ENCODE results near the gene HACE1.

Gene HACE1

DNA sequence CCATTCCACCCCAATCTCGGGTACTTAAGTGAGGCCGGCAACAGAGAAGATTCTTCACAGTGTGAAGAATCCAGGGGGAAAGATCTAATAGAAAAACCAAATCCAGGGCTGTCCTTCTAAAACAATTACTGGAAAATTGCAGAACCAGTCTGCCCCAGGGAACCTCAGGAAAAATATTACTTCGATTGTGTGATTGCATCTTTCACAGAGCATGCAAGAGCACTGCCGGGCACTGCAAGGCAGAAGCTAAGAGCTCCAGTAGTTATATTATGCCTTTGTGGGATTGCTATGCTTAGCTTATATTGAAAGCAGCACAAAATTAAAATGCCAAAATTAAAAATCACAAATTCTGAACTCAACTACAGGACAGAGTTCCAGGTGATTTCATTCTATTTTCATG is 175.9 kb downstream of the HACE1 start:
- Histone ChIP-seq H3K27me3 (ENCODE audit: insufficient read depth, low read length, poor library complexity) (no peaks in the 10 kb centered on the region), H3K79me2 (ENCODE audit: insufficient read depth, low read length) (no peaks in the 10 kb centered on the region), H2AFZ (ENCODE audit: low read depth, low read length) (no peak overlapping the region), H3K4me3 (ENCODE audit: low read depth in 1 of 2, low read length in 2 of 2) (no peak overlapping the region), H3K4me2 (ENCODE audit: insufficient read depth, low read length) (no peak overlapping the region), H3K36me3 (ENCODE audit: insufficient read depth, low read length) (no peaks in the 10 kb centered on the region), H3K9ac (ENCODE audit: low read depth, low read length) (no peak overlapping the region), H3K9me3 (ENCODE audit: insufficient read depth, low read length, severe bottlenecking) (no peaks in the 10 kb centered on the region), H4K20me1 (ENCODE audit: insufficient read depth, low read length) (no peaks in the 10 kb centered on the region), H3K4me1 (ENCODE audit: insufficient read depth, low read length) (peaks cover 5% of the 10 kb centered on the region; the same call in 1 of the 2 replicates), H3K27ac (ENCODE audit: low read length) (no peak overlapping the region)
- no peak for DNase-seq
- no peak for ATAC-seq (ENCODE audit: insufficient read depth, low read depth)
- TF ChIP-seq EZH2 (IDR thresholded peaks at IDR 0.05; ENCODE audit: borderline replicate concordance, low read depth, low read length, severe bottlenecking): no peak
- TF ChIP-seq, protein P1, sequence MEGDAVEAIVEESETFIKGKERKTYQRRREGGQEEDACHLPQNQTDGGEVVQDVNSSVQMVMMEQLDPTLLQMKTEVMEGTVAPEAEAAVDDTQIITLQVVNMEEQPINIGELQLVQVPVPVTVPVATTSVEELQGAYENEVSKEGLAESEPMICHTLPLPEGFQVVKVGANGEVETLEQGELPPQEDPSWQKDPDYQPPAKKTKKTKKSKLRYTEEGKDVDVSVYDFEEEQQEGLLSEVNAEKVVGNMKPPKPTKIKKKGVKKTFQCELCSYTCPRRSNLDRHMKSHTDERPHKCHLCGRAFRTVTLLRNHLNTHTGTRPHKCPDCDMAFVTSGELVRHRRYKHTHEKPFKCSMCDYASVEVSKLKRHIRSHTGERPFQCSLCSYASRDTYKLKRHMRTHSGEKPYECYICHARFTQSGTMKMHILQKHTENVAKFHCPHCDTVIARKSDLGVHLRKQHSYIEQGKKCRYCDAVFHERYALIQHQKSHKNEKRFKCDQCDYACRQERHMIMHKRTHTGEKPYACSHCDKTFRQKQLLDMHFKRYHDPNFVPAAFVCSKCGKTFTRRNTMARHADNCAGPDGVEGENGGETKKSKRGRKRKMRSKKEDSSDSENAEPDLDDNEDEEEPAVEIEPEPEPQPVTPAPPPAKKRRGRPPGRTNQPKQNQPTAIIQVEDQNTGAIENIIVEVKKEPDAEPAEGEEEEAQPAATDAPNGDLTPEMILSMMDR (IDR thresholded peaks at IDR 0.05; ENCODE audit: borderline replicate concordance, extremely low read depth, low read length, poor library complexity, severe bottlenecking): no peak

DNA sequence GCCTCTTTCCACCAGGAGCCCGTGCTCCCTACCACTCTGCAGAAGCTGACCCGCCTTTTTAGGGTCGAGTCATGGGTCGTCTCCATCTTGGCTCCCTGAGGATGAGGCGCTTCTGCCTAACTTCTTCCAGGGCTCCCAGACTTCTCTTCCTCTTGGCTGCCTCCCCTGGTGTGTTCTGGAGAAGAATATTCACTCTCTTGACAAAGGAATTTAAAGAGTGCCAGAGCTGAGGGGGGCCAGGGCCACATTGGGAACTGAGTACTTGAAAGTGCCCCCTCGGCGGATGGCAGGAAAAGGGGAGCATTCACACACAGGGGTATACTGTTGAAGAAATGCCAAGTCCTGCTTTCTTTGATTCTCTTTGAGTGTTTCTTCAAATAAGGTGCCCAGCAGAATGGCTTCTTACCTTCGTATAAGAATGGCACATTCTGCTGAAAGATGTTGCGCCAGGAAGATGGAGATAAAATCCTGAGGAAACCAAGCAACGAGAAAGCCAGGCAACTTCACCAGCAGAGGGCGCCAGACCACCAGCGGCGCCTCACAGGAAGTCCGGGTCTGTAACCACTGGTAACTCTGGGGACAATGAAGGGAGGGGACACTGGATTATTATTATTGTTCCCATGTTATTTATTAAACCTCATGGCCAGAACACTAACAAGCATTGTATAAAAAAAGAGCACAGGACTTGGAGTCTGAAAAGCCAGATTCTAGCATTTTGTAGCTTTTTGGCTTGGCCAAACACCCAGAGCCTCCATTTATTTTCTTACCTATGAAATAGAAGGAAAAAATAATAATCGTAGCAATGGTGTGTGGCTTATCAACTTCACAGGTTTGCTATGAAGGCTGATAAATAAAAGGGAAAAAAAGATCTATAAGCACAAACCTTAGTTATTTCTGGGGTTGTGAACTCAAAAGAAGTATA is 176.7 kb downstream of the HACE1 start:
- TF ChIP-seq, protein P1 (IDR thresholded peaks at IDR 0.05; ENCODE audit: borderline replicate concordance, extremely low read depth, low read length, poor library complexity, severe bottlenecking): peak; percentile 95
- no peak for TF ChIP-seq EZH2 (IDR thresholded peaks at IDR 0.05; ENCODE audit: borderline replicate concordance, low read depth, low read length, severe bottlenecking)
- ATAC-seq (ENCODE audit: insufficient read depth, low read depth): peak; percentile 86
- Histone ChIP-seq H3K9me3 (ENCODE audit: insufficient read depth, low read length, severe bottlenecking) (no peaks in the 10 kb centered on the region), H3K27me3 (ENCODE audit: insufficient read depth, low read length, poor library complexity) (no peaks in the 10 kb centered on the region), H3K79me2 (ENCODE audit: insufficient read depth, low read length) (no peaks in the 10 kb centered on the region), H3K27ac (ENCODE audit: low read length) (no peak overlapping the region), H4K20me1 (ENCODE audit: insufficient read depth, low read length) (no peaks in the 10 kb centered on the region), H3K36me3 (ENCODE audit: insufficient read depth, low read length) (no peaks in the 10 kb centered on the region), H3K4me3 (ENCODE audit: low read depth in 1 of 2, low read length in 2 of 2) (no peak overlapping the region), H3K9ac (ENCODE audit: low read depth, low read length) (no peak overlapping the region), H3K4me2 (ENCODE audit: insufficient read depth, low read length) (no peak overlapping the region), H2AFZ (ENCODE audit: low read depth, low read length) (no peak overlapping the region), H3K4me1 (ENCODE audit: insufficient read depth, low read length) (peaks cover 5% of the 10 kb centered on the region; the same call in 1 of the 2 replicates)
- peak; percentile 76 for DNase-seq

DNA sequence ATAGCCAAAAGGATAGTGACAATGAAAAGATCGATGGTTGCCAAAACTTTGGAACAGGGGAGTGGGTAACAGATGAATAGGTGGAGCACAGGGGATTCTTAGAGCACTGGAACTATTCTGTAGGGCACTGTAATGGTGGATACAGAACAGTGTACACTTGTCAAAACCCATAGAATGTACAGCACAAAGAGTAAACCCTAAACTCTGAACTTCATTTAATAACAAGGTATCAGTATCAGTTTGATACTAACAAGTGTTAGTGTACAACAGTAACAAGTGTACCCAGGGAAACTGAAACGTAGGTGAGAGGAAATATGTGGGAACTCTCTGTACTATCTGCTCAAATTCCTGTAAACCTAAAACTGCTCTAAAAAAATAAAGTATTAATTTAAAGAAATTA is 179.2 kb downstream of the HACE1 start:
- no peaks in the 10 kb centered on the region for H3K36me3 ChIP-seq (ENCODE audit: insufficient read depth, low read length)
- H2AFZ ChIP-seq (ENCODE audit: low read depth, low read length): no peak overlapping the region
- DNase-seq: no peak
- no peaks in the 10 kb centered on the region for H4K20me1 ChIP-seq (ENCODE audit: insufficient read depth, low read length)
- H3K4me1 ChIP-seq (ENCODE audit: insufficient read depth, low read length): peaks cover 5% of the 10 kb centered on the region; the same call in 1 of the 2 replicates
- H3K9me3 ChIP-seq (ENCODE audit: insufficient read depth, low read length, severe bottlenecking): no peaks in the 10 kb centered on the region
- H3K27me3 ChIP-seq (ENCODE audit: insufficient read depth, low read length, poor library complexity): no peaks in the 10 kb centered on the region
- TF ChIP-seq, protein P1 (IDR thresholded peaks at IDR 0.05; ENCODE audit: borderline replicate concordance, extremely low read depth, low read length, poor library complexity, severe bottlenecking): no peak
- TF ChIP-seq EZH2 (IDR thresholded peaks at IDR 0.05; ENCODE audit: borderline replicate concordance, low read depth, low read length, severe bottlenecking): no peak
- no peak overlapping the region for H3K4me2 ChIP-seq (ENCODE audit: insufficient read depth, low read length)
- H3K27ac ChIP-seq (ENCODE audit: low read length): no peak overlapping the region
- ATAC-seq (ENCODE audit: insufficient read depth, low read depth): no peak
- H3K9ac ChIP-seq (ENCODE audit: low read depth, low read length): no peak overlapping the region
- H3K4me3 ChIP-seq (ENCODE audit: low read depth in 1 of 2, low read length in 2 of 2): no peak overlapping the region
- no peaks in the 10 kb centered on the region for H3K79me2 ChIP-seq (ENCODE audit: insufficient read depth, low read length)
